Upper lobe of right lung (tissue), 1 donor: ENCODE measurements around the gene AKAP8L. TPM values are rescaled to one million over a fixed set of nuclear protein-coding genes. Genes with fewer than 3 reads are reported as not detected.
"Not testable (repeated sequence)": the region's sequence is repeated elsewhere in the genome, so short reads cannot be mapped to it uniquely, and the experiment has no call there.

Source experiments
- ATAC-seq: fragments of 200-7000 bp; cut with Tn5 transposase; one replicate; pipeline ENCODE4 v1.9.1; 2020; ENCODE audit warnings: mild to moderate bottlenecking, moderate library complexity
- DNase-seq: peaks from one replicate; pipeline ENCODE4 v3.0.0-alpha.2; 2020
- H3K27ac ChIP-seq: fragments of 200-600 bp; one replicate; pipeline ENCODE4 v1.8.0; 2022
- H3K27me3 ChIP-seq: fragments of 200-600 bp; one replicate; pipeline ENCODE4 v1.8.0; 2022; ENCODE audit warnings: mild to moderate bottlenecking
- H3K36me3 ChIP-seq: fragments of 200-600 bp; one replicate; pipeline ENCODE4 v1.8.0; 2022
- H3K4me1 ChIP-seq: fragments of 200-600 bp; one replicate; pipeline ENCODE4 v1.8.0; 2022
- H3K4me3 ChIP-seq: fragments of 200-600 bp; one replicate; pipeline ENCODE4 v1.8.0; 2022; ENCODE audit warnings: mild to moderate bottlenecking
- H3K9me3 ChIP-seq: fragments of 200-600 bp; one replicate; pipeline ENCODE4 v1.8.0; 2022
- CTCF ChIP-seq: fragments of 200-600 bp; IDR thresholded peaks from one replicate; pipeline ENCODE4 v1.8.0; 2022; ENCODE audit warnings: antibody characterized with exemption
- intact Hi-C: fragments of 100-400 bp; cut with DNase I; formaldehyde crosslinking; loops from one replicate; pipeline ENCODE4 v1.11.0; 2022
- total RNA-seq: library from RNA; stranded (reverse); fragmentation: NEBNext Ultra II Directional; extraction: Animal tissue kit (Norgen Biotek cat#: 25700); gene quantifications from one replicate; pipeline ENCODE4 v1.2.1, GENCODE V29; 2021
- donor health status: DM: no; HTN: yes; CAD: no; lungs with severe emphysema.

Gene AKAP8L
- total RNA-seq, 1 donor from 2014 or later, result 95.5 TPM

DNA sequence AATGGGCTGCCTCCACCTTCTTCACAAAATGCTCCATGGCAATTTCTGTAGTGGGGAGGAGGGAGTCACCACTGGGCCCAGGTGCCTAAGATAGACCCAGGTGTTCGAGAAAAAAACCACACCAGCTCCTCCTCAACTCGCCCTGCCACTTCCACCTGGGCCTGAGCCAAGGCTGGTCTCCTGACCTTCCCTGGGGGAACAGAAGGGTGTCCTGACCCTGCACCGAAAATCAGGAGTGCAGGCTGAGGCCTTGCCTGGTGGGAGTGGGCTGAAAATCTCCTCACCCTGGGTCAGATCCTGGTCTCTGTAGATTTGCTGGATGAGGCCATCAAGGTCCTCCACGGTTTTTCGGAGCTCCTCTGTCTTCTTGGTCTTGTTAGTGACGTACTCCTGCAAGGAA is 21.6 kb downstream of the AKAP8L start:
- no peak overlapping the region for H3K27ac ChIP-seq
- DNase-seq, result no peak
- H3K36me3 ChIP-seq, result peaks cover 89% of the 10 kb centered on the region
- TF ChIP-seq CTCF, result no peak
- intact Hi-C loops, result no loop called here
- no peak for ATAC-seq
- no peaks in the 10 kb centered on the region for H3K27me3 ChIP-seq
- H3K9me3 ChIP-seq, result no peaks in the 10 kb centered on the region
- H3K4me1 ChIP-seq, result no peaks in the 10 kb centered on the region
- H3K4me3 ChIP-seq, result no peak overlapping the region

GRCh38 chr19:15396436-15396835 is 22.4 kb downstream of the AKAP8L start:
- H3K36me3 ChIP-seq, result peaks cover 91% of the 10 kb centered on the region
- H3K27me3 ChIP-seq, result no peaks in the 10 kb centered on the region
- H3K9me3 ChIP-seq, result no peaks in the 10 kb centered on the region
- H3K4me1 ChIP-seq, result no peaks in the 10 kb centered on the region
- intact Hi-C loops, result no loop called here
- no peak overlapping the region for H3K4me3 ChIP-seq
- TF ChIP-seq CTCF, result no peak
- DNase-seq (no peak), ATAC-seq (no peak)
- H3K27ac ChIP-seq, result no peak overlapping the region

DNA sequence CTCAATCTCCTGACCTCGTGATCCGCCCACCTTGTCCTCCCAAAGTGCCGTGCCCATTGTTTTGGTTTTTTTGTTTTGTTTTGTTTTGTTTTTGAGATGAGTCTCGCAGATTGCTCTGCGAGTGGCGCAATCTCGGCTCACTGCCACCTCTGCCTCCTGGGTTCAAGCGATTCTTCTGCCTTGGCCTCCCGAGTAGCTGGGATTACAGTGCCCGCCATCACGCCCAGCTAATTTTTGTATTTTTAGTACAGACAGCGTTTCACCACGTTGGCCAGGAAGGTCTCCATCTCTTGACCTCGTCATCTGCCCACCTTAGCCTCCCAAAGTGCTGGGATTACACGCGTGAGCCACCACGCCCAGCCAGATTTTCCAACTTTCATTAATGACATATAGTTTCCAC is 23.5 kb downstream of the AKAP8L start:
- H3K4me3 ChIP-seq, H3K27ac ChIP-seq, ATAC-seq, H3K9me3 ChIP-seq, DNase-seq, intact Hi-C loops, H3K4me1 ChIP-seq, H3K27me3 ChIP-seq: not testable (repeated sequence)
- H3K36me3 ChIP-seq, result peaks cover 83% of the 10 kb centered on the region

GRCh38 chr19:15394426-15394825 is 24.4 kb downstream of the AKAP8L start:
- intact Hi-C loops, result no loop called here
- no peak overlapping the region for H3K27ac ChIP-seq
- no peak for TF ChIP-seq CTCF
- H3K36me3 ChIP-seq, result peaks cover 75% of the 10 kb centered on the region
- no peak overlapping the region for H3K4me3 ChIP-seq
- ATAC-seq (no peak), DNase-seq (no peak)
- H3K4me1 ChIP-seq, result no peaks in the 10 kb centered on the region
- H3K9me3 ChIP-seq, result no peaks in the 10 kb centered on the region
- H3K27me3 ChIP-seq, result no peaks in the 10 kb centered on the region

GRCh38 chr19:15393963-15394362 is 24.8 kb downstream of the AKAP8L start:
- ATAC-seq, result no peak
- no peaks in the 10 kb centered on the region for H3K27me3 ChIP-seq
- H3K27ac ChIP-seq, result no peak overlapping the region
- no peaks in the 10 kb centered on the region for H3K4me1 ChIP-seq
- H3K4me3 ChIP-seq, result no peak overlapping the region
- intact Hi-C loops, result no loop called here
- peaks cover 70% of the 10 kb centered on the region for H3K36me3 ChIP-seq
- TF ChIP-seq CTCF, result no peak
- no peaks in the 10 kb centered on the region for H3K9me3 ChIP-seq
- DNase-seq, result no peak

- H3K36me3 ChIP-seq, result peaks cover 48% of the 10 kb centered on the region
- no peak for DNase-seq
These were observed 28.0 kb downstream of the AKAP8L start for GRCh38 chr19:15390814-15391213.

More at GRCh38 chr19:15390814-15391213, 28.0 kb downstream of the AKAP8L start:
- intact Hi-C loops, result no loop called here
- TF ChIP-seq CTCF, result no peak
- H3K9me3 ChIP-seq, result no peaks in the 10 kb centered on the region
- H3K4me1 ChIP-seq, result no peaks in the 10 kb centered on the region
- no peak overlapping the region for H3K27ac ChIP-seq
- H3K4me3 ChIP-seq, result no peak overlapping the region
- no peaks in the 10 kb centered on the region for H3K27me3 ChIP-seq
- ATAC-seq, result no peak
